Measurements from ENCODE around the gene LCP2. TPM values are rescaled to one million over a fixed set of nuclear protein-coding genes. Genes with fewer than 3 reads are reported as not detected.

LCP2 gene
- total and polyA plus RNA-seq, 2 of the 4 experiments (the other 2 are of a cell fraction), result not detected

- H2BK5ac ChIP-seq (ENCODE audit: low read depth, low read length, poor library complexity, severe bottlenecking), result no peak within 1 kb of the TSS
- no peaks in the 10 kb centered on the region for H3K36me3 ChIP-seq (ENCODE audit: control insufficient read depth, insufficient read depth, low read length)
- no peaks in the 10 kb centered on the region for H3K4me1 ChIP-seq (ENCODE audit: control insufficient read depth, insufficient read depth, low read length)
- H3K14ac ChIP-seq (replicated peaks; ENCODE audit: low read depth, low read length), result no peak within 1 kb of the TSS
- in situ Hi-C loops (cut with MboI; ENCODE audit: low sequenced_read_pairs), result no loop called here
- no peaks in the 10 kb centered on the region for H3K79me1 ChIP-seq (ENCODE audit: low read depth in 1 of 2, low read length in 2 of 2)
- H4K8ac ChIP-seq (ENCODE audit: low read depth in 2 of 2, low read length in 2 of 2), result no peak within 1 kb of the TSS
- no TSS peak for BruUV-seq (replicated peaks)
- H2AK5ac ChIP-seq (ENCODE audit: low read depth, low read length), result no peak within 1 kb of the TSS
- no peak within 1 kb of the TSS for H2AK9ac ChIP-seq (replicated peaks; ENCODE audit: low read depth, low read length, poor library complexity)
- no peak within 1 kb of the TSS for H2BK20ac ChIP-seq (ENCODE audit: low read depth, low read length)
- H3K56ac ChIP-seq (ENCODE audit: extremely low read depth, insufficient read depth, low read length), result no peak within 1 kb of the TSS
- H2BK120ac ChIP-seq (ENCODE audit: low read depth, low read length), result no peak within 1 kb of the TSS
- H3K27ac ChIP-seq (ENCODE audit: insufficient read depth, low read length), result no peak within 1 kb of the TSS
- H3K4ac ChIP-seq (ENCODE audit: low read depth, low read length), result no peak within 1 kb of the TSS
- H3K9ac ChIP-seq (ENCODE audit: low read depth, low read length), result no peak within 1 kb of the TSS
- H2BK15ac ChIP-seq (ENCODE audit: low read depth, low read length), result no peak within 1 kb of the TSS
- H4K5ac ChIP-seq (ENCODE audit: low read depth, low read length), result no peak within 1 kb of the TSS
- 97% methylated on average over 11 of the region's 27 CpGs; no CpG with 5 or more reads in 1 of the 2 experiments for WGBS, 2 experiments (ENCODE audit: extremely low coverage in 2 of 2, insufficient read length in 1 of 2)
- DNase-seq (no peak), ATAC-seq (ENCODE audit: low read depth) (no peak)
- H3K4me3 ChIP-seq (ENCODE audit: insufficient read depth, low read depth, low read length), result no peak within 1 kb of the TSS
- no peak within 1 kb of the TSS for H3K4me2 ChIP-seq (ENCODE audit: low read depth, low read length)
- H4K20me1 ChIP-seq (ENCODE audit: insufficient read depth, low read length), result no peaks in the 10 kb centered on the region
- no peaks in the 10 kb centered on the region for H3K27me3 ChIP-seq (ENCODE audit: control insufficient read depth, insufficient read depth, low read length)
- no peak for TF ChIP-seq CTCF (conservative IDR thresholded peaks at IDR 0.05; ENCODE audit: low read depth, low read length)
- no peak within 1 kb of the TSS for H2AFZ ChIP-seq (replicated peaks; ENCODE audit: low read length, poor library complexity)
- H3K9me3 ChIP-seq (ENCODE audit: control insufficient read depth, insufficient read depth, low read length), result no peaks in the 10 kb centered on the region
- intact Hi-C loops (cut with micrococcal nuclease), result no loop called here
- dilution Hi-C loops (cut with HindIII; ENCODE audit: low sequenced_read_pairs, unreplicated experiment), result no loop called here
- no peak within 1 kb of the TSS for H3K23ac ChIP-seq (ENCODE audit: low read depth, low read length)
- ChIA-PET POLR2A (ENCODE audit: unreplicated experiment) (no interaction called here), CTCF (no interaction called here)
- no peak within 1 kb of the TSS for H4K91ac ChIP-seq (ENCODE audit: insufficient read depth, low read depth, low read length)
- no peak within 1 kb of the TSS for H3K18ac ChIP-seq (ENCODE audit: low read depth, low read length)
- H3K9me1 ChIP-seq (ENCODE audit: insufficient read depth, low read length), result no peaks in the 10 kb centered on the region
Measured at GRCh38 chr5:170232786-170233185, 64.8 kb downstream of the LCP2 start, which contains the start of gene C5orf58. TSS of gene C5orf58 (plus strand) at chr5:170232985. CDS start at chr5:170234977, 1,992 bp downstream.
